Erythroblast (primary cell): Measurements from ENCODE around the gene TMA7B.

ENCODE experiments used
- GATA1 ChIP-seq: IDR thresholded peaks from 2 replicates; pipeline ENCODE4 v1.6.1; 2011; ENCODE audit warnings: low read depth, mild to moderate bottlenecking, control low read depth, low read length, moderate library complexity
- POLR2A ChIP-seq: IDR thresholded peaks from 2 replicates; pipeline ENCODE4 v1.6.1; 2011; ENCODE audit warnings: mild to moderate bottlenecking, low read length

GRCh38 chr22:39935116-39935515, 25.1 kb upstream of the TMA7B start:
- TF ChIP-seq POLR2A (no peak), GATA1 (no peak)
